GM04504 (cell line): ENCODE results near the gene PQBP1.

ENCODE experiments used
- DNase-seq: peaks from one replicate; pipeline ENCODE4 v3.0.0-alpha.2; 2012; ENCODE audit warnings: low read depth

The PQBP1 gene

DNA sequence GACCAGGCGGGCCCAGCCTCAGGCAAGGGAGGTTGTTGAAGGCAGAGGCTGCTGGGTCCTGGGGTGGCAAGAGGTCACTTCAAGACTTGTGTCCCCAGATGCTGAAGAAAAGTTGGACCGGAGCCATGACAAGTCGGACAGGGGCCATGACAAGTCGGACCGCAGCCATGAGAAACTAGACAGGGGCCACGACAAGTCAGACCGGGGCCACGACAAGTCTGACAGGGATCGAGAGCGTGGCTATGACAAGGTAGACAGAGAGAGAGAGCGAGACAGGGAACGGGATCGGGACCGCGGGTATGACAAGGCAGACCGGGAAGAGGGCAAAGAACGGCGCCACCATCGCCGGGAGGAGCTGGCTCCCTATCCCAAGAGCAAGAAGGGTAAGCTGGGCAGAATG lies 4.4 kb downstream of the PQBP1 start:
- DNase-seq = no peak

- no peak for DNase-seq
Measured at GRCh38 chrX:48902776-48903175, 5.0 kb downstream of the PQBP1 start.

DNA sequence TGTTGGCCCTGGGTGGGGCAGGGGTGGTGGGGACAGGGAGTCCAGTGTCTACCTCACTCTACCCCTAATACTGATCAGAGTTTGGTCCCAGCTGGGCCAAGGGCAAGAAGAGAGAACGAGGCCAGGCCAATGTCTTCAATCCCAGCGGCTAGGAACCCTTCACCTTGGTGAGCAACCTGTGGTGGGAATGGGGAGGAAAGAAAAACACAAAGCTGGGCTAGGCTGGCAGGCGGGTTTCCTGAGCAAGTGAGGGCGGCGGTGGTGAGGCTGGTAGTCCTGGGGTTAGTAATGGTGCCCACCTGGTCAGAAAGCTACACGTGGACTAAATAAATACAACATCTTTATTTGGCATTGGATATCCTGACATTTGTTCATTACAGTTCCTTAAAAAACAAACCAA lies 5.6 kb downstream of the PQBP1 start:
- DNase-seq = no peak

DNA sequence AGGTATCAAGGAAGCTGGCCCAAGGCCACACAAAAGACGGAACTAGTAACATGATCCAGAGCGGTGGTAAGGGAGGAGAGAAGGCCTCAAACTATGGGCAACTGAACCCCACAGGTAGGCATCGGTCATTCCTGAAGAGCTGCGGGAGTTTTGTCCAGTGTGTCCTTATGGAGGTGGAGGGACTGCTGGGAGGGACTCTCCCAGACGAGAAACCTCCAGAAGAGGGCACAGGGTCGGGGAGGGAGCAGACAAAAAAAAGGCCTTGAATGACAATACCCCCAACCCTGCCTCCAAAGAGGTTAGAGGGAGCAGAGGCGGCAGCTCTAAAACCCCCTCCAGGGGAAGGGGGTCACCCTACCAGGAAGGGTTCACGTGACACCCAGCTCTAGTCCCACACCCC lies 6.5 kb downstream of the PQBP1 start:
- no peak for DNase-seq

DNA sequence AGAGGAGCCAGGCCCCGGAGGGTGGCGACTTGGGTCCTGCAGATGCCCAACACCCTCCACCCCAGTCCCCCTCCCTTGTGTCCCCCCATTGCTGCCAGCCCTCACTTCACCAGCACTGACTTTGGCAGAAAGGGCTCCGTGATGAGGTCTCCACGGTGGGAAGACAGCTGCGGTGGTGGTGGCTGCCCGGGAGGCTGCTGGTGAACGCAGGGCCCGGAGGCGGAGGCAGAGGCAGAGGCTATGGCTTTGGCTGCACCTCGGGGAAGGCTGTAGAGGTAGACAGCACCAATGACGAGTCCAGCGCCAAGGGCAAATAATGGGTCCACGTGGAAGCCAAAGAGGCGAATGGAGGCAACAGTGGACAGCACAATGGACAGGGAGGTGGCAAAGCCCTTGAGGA lies 6.9 kb downstream of the PQBP1 start:
- no peak for DNase-seq

GRCh38 chrX:48905090-48905790 lies 7.5 kb downstream of the PQBP1 start:
- no peak for DNase-seq

DNA sequence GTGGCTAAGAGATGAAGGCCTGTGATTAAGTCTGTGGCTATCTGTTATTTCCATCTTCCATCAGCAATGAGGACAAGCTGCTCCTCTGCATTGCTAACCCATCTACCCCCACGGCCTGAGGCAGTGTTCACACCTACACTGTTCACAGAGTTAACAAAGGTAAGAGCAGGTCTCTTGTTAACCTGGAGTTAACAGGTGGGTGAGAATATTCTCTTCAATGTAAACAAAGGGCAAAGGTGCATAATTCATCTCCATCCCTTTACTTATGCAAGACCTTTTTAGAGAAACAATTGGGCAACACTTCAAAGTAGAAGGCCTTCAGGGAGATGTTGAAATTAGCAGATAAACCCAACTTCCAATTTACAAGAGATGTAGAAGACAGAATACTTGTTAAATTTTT lies 10.9 kb downstream of the PQBP1 start:
- DNase-seq = no peak

GRCh38 chrX:48909703-48910294 lies 12.1 kb downstream of the PQBP1 start:
- no peak for DNase-seq

DNA sequence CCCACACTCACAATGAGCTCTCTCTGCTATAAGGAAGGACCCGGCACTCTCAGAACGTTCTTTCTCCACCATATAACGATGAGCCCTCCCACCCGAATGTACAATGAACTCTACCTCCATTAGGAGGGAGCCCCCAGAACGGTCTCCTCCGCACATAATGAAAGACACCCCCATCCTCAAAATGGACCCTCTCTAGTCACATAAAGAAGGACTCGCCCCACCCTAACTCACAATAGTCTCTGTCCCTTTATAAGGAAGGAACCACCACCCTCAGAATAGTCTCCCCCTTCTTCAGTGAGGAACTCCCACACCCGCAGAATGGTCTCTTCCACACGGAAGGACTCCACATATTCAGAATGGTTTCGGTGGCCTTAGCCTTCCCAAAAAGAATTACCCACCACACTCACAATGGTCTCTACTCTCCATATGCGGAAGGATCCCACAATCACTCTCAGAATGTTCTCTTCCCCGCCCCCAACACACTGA lies 13.2 kb downstream of the PQBP1 start:
- no peak for DNase-seq

- DNase-seq = no peak
Measured at GRCh38 chrX:48911412-48912182, 13.9 kb downstream of the PQBP1 start, which contains the start of gene SLC35A2. Gene SLC35A2, minus strand, starts transcription at chrX:48911646. Its CDS starts 10 bp downstream, at chrX:48911636.

DNA sequence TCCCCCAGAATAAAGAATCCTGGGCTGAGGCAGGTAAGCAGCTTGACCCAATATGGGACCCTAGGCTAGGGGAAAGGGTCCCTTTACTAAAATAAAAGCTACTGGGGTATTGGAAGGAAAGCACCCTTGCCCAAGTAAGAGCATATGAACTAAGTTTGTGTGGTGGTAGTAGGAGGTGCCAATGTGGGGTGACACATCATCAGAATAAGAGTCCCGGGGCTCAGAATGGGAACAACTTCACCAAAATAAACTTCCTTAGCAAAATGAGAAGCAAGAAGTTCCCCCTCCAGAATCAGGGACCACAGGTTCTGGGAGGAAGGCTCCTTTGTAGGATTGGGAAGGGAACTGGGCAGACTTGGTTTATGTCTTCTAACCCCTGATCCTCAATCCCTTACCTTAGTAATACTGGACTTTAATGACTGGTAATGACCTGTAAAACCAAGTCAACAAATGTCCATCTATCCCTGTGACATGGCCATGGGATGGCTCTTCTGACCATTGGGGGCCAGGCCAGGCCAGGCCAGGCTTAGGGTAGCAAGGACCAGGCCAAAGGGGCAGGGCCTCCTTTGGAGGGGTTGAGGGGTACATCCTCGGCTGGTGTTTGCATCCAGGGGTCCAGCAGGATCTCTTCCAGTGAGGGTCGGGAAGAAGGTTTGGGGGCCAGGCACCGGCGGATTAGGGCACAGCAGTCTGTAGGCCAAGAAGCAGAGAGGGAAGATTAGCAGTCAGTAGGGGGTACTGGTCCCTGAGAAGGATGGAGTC lies 16.1 kb downstream of the PQBP1 start:
- DNase-seq = no peak

- DNase-seq = no peak
Measured at GRCh38 chrX:48914593-48915493, 17.1 kb downstream of the PQBP1 start.

DNA sequence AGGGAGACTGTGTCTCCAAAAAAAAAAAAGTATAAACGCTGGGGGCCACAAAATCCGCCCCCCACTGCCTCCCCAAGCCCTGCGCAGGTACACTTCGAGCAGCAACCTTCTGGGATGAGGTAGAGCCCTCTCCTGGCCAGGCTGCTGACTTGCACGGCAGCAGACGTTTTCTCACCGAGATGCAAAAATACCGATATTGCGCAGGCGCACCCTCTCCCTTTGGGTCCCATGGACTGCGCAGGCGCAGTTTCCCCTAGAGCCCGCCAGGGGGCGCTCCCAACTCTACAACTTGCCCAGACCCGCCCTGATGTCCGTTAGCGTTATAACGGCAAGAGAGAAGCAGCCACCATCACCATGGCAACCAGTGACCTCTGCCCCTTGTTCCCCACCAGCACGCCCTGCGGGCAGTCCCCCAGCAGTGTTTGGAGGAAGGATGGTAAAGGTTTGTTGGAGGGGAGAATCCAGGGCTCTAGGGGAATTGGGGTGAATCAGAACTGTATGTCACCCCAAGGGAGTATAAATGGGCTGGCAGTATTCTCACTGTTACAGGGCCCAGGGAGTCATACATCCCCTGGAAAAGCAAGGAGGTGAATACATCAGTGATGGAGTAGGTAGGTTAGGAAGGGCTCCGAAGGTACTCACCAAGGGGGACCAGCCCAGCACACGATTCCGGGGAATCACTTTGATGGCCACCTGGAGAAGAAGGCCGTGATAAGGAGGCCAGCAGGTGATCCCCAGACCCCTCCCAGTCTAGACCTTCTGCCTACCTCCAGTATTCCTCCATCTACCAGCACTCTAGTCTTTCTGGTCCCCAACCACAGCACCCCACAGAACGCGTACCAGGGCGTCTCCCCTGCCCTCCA lies 19.6 kb downstream of the PQBP1 start:
- peak; percentile 69 for DNase-seq

DNA sequence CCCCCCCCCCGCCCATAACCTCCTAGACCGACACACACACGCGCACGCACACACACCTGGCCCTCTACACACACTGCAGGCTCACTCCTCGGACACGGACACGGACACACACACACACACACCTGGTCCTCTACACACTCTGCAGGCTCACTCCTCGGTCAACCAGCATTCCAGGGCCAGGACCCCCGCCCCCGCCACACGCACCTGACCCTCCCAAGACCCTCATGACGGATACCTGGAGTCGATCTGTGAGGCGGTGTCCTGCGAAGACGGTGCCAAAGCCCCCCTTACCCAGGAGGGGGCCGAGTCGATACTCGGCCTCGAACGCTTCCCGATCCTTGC lies 20.5 kb downstream of the PQBP1 start:
- DNase-seq = no peak

DNA sequence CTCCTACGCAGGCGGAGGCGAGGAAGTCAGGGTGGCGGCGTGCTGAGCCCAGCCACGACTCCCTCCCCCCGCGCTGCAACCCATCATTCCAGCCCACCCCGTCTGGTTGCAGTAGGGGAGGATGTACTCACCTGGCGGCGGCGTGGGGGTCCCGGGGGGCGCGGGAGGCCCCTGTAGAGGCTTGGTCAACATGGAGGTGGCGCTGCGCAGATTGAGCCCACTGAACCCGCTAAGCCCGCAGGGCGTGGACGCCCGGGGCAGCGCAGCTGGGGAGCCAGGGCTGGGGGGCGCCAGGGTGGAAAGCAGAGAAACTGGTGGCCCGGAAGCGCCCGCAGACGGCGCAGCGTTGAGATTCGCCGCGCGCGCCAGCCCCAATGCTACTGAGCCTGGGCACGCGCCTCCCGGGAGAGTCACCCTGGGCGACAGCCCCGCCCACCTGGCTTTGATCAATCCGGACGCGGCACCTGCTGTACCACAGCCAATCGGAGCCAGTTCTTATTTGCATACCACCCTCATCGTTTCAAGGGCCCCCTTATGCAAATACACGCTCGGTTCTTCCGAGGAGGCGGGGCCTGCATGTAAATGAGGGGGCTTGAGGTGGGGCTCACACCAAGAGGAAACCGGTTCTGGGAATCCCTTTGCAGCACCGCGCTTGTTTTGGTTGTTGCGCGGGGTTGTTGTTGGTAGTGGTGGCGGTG lies 21.1 kb downstream of the PQBP1 start, which contains the start of gene PIM2:
Gene PIM2, minus strand, starts transcription at position 382 of the 698 bp plus-strand sequence. Its CDS starts 190 bp downstream, at position 192.
- DNase-seq = no peak

DNA sequence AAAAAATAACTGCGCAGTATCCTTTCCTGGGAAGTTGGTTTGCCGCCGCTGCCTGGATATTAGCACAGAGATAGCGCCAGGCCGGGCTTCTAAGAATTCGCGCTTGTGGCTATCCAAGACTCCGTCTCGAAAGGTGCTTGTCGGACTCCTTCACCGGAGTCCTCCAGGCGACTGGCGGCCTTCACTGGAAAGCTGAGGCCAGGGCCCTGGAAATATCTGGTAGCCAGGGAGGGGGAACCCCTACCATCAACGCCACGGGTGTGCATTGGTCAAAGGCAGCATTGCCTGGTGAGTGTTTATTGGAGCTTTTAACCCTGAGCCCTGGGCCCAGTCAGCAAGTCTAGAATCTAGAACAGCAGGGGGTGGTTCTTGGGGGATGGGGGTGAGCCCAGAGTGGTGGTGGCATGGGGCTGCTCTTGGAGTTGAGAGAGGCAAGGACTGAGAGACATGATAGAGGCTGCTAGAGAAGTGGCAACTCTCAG lies 21.7 kb downstream of the PQBP1 start:
- no peak for DNase-seq

GRCh38 chrX:48919947-48920717 lies 22.4 kb downstream of the PQBP1 start:
- DNase-seq = no peak

- DNase-seq = no peak
Measured at GRCh38 chrX:48920718-48921104, 23.0 kb downstream of the PQBP1 start.

GRCh38 chrX:48923771-48924170 lies 26.0 kb downstream of the PQBP1 start:
- DNase-seq = no peak
